HG03565 (cell line): ENCODE data around the gene VAMP8.
"Not testable (repeated sequence)": the region's sequence is repeated elsewhere in the genome, so short reads cannot be mapped to it uniquely, and the experiment has no call there.

Source experiments
- ATAC-seq: cut with Tn5 transposase; IDR thresholded peaks from one replicate; pipeline ENCODE4 v1.9.1; 2021; ENCODE audit warnings: mild to moderate bottlenecking, moderate library complexity; ENCODE audit not compliant: unreplicated experiment

VAMP8 gene

GRCh38 chr2:85579266-85579935 is 2.0 kb downstream of the VAMP8 start:
- no peak for ATAC-seq

- ATAC-seq = no peak
Observed at GRCh38 chr2:85580206-85580605, 2.8 kb downstream of the VAMP8 start.

- no peak for ATAC-seq
Observed at GRCh38 chr2:85582492-85582891, 5.1 kb downstream of the VAMP8 start.

GRCh38 chr2:85583667-85584353 is 6.4 kb downstream of the VAMP8 start:
- no peak for ATAC-seq

DNA sequence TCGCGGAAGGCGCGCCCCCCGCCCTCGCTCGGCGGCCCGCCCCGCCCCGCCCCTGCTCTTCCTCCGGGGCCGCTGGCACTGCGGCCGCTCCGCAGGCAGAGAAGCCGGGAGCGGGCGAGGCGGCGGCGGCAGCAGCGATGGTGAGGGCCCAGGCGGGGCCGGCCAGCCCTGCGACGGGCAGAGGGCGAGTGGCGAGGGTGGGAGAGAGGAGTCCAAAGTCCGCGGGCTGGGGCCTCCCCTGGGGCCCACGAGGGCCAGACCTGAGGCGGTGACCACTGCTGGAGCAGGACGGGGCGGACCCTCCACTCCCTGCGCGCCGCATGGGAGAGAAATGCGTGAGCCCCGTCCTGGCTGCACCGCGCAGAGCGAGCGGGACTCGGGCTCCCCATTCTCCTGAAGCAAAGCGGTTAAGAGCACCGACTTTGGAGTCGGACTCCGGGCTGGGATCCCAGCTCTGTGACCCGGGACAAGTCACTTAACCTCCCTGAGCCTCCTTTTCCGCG is 7.0 kb downstream of the VAMP8 start, which contains the start of gene VAMP5:
TSS of gene VAMP5 (plus strand) at position 78 of the 503 bp plus-strand sequence. CDS start at position 138, 60 bp downstream.
- ATAC-seq = no peak

DNA sequence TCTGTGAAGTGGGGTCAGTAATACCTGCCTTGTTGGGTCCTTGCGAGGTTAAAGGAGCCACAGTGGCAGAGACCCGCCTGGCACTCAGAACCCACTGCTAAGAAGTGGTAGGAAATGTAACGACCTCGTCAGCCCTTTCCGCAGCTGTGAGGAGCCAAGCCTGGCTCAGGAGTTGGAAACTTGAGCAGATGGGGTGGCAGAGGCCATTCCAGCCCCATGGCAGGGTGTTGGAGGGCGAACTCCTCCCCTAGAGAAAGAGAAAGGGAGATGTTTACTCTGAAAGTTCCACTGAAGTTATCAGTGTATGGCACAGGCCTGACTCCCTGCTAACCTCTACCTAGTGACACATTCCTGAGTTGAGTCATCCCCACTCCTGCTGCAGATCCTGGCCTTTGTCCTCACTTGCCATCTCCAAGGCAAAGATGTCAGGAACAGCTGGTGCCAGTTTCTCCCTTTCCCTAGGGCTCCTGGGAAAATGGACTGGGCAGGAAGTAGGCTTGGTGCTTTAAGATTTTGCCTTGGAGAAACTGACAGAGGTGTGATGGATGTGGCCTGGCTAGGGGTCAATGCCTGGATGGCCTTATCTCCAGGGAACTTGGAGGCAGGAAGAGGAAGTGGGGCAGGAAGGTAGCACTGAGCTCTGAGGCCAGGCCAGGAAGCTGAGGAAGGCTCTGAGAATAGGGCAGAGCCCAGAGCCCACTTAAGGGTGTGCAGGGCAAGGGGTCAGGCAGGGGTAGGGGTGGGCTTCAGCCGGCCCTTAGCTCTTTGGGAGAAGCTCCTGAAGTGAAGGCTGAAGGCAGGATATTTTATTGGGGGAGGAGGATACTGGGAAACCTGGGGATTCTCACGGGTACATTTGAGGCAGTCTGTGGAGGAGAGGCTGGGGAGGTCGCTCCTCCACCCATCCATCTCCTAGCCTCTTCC is 7.7 kb downstream of the VAMP8 start:
- no peak for ATAC-seq

GRCh38 chr2:85585781-85586105 is 8.4 kb downstream of the VAMP8 start:
- no peak for ATAC-seq

- ATAC-seq = no peak
Observed at GRCh38 chr2:85588236-85588635, 10.8 kb downstream of the VAMP8 start.

GRCh38 chr2:85588645-85589044 is 11.3 kb downstream of the VAMP8 start:
- no peak for ATAC-seq

DNA sequence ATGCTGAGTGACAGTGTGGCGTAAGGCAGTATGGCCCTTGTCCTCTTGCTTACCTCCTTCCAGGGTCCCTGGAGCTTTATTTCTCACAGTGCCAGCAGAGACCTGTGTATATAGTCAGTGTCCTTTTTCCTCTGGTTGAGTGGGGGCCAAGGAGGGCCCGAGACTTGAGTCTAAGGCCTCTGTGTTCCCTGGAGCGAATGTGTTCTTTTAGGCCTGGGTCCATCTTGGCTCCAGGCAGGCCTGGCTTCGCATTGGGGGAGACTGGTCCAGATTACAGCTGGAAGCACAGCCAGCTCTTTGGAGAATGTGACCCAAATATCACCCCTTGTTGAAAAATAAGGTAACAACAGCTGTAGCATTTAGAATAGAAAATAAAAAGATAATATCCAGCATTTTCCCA is 11.8 kb downstream of the VAMP8 start:
- ATAC-seq = no peak

DNA sequence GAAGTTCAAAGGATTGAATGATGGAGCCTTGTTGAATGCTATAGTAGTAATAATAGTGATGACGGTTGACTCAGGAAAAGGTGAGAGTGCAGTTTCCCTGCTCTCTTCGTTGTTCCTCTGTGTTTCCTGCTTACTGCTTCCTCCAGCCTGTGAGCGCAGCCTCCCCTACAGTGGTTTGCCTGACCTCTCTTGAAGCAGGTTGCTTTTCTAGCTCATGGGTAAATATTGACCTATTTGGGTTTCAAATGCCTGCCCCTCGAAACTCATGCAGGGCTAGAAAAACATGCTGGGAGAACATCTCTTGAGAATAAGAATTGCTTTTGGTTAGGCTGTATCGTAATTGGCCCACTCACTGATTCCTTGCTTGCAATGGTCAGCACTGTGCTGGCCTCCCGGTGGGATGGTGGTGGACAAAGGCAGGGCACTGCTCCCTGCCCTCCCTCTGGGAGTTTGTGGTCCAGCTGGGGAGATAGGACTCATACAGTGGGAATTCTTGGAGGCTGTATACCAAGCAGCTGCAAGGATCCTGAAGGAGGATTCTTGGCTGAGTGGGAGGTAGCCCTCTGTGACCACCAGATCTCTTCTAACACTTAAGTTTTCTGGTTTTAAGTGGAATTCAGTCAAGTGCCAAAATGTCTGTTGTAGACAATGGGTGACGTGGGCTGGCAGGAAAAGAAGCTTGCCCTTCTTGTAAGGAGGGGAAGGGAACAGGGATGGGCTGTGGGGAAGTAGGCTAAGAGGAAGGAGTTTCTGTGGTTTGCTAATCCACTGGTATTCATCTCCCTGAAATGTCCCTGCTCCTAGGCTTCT is 12.8 kb downstream of the VAMP8 start:
- ATAC-seq = no peak

DNA sequence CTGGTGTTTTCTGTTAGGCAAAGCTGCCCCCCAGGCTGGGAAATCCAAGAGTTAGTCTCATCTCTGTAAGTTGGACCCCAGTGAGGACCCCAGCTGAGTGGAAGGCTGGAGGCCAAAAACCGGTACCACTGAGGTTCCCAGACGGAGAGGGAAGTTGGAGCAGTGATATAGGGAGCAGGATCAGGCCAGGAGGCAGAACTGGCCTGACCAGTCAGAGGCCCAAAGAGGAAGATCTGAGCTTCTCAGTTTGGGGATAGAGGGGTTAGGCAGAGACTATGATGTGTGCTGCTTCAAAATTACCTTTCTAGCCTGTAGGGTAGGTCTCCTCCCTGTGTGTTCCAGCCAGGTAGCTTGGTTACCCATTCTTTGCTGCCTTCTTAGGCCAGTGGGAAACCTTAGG is 13.6 kb downstream of the VAMP8 start:
- ATAC-seq = no peak

GRCh38 chr2:85591563-85591962 is 14.2 kb downstream of the VAMP8 start:
- ATAC-seq = no peak

DNA sequence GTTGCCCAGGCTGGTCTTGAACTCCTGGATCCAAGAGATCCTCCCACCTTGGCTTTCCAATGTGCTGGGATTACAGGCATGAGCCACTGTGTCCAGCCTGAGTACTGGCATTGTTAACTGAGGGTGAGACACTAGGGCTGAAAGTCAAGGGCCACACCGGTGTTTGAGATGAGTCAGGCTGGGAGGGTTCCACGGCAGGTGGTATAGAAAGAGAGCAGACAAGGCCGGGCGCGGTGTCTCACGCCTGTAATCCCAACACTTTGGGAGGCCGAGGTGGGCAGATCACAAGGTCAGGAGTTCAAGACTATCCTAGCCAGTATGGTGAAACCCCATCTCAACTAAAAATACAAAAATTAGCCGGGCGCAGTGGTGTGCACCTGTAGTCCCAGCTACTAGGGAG is 14.9 kb downstream of the VAMP8 start:
- ATAC-seq = not testable (repeated sequence)

DNA sequence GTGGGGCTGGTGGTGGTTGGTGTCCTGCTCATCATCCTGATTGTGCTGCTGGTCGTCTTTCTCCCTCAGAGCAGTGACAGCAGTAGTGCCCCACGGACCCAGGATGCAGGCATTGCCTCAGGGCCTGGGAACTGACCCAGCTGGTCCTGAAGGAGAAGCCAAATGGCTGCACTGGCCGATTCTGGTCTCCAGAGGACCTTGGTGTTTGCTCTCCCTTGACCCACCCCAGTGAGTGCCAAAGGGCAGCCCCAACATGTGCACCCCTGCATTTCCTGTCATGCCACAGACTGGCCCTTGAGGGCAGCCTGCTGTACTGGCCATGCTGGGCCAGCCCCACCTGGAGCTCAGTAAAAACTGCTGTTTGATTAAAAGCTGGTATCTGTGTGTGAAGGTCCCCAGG is 15.6 kb downstream of the VAMP8 start:
- ATAC-seq = no peak

GRCh38 chr2:85594715-85595300 is 17.4 kb downstream of the VAMP8 start:
- no peak for ATAC-seq

DNA sequence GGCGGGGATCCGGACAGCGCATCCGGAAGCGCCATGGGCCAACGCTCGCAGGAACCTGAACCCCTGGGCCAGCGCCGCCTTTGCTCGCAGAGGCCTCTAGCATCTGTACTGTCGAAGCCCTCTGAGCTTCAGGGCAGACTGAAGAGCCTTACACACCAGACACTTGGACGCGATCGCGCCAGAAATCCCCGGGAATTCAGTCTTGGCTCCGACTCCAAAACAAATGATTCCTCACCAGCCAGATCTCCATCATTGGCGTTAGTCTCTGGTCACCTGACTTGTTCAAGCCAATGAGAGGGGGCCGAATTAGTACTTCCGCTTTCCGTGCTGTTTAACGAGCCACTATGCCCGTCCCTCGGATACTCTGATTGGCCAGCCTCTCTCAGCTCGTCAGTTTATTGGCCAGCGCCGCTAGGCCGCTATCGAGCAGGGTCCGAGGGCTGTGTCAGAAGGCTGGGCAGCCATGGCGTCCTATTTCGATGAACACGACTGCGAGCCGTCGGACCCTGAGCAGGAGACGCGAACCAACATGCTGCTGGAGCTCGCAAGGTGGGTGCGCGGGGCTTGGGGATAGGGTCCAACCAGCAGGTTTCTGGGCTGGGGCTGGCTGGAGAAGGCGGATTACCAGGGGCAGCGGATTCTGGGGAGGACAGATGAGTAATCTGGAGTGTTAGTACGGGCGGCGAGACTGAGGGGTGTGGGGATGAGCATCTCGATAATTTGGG is 18.1 kb downstream of the VAMP8 start, which contains the start of gene RNF181:
TSS of gene RNF181 (plus strand) at position 445 of the 725 bp plus-strand sequence. CDS start at position 464, 19 bp downstream.
- peak; percentile 99 for ATAC-seq

GRCh38 chr2:85596026-85596333 is 18.6 kb downstream of the VAMP8 start:
- no peak for ATAC-seq

GRCh38 chr2:85596486-85597143 is 19.2 kb downstream of the VAMP8 start:
- ATAC-seq = no peak
